IMR-90 (cell line): Measurements from ENCODE around the gene TIGD1. TPM values are rescaled to one million over a fixed set of nuclear protein-coding genes. Genes with fewer than 3 reads are reported as not detected.

Source experiments
- ATAC-seq: fragments of 200-7000 bp; cut with Tn5 transposase; 2 replicates; pipeline ENCODE4 v1.9.1; 2020; ENCODE audit warnings: low read depth, mild to moderate bottlenecking, moderate library complexity
- BruUV-seq: library from RNA; stranded (reverse); fragments of 400-500 nt; replicated peaks from 2 replicates; lab custom pipeline; 2021; lab: Mats Ljungman, UMichigan
- CTCF ChIA-PET: fragments of 300-600 bp; formaldehyde crosslinking; extraction: SDS; loops from one replicate; lab custom pipeline; 2021; ENCODE audit warnings: antibody characterized with exemption; lab: Yijun Ruan, JAX
- POLR2A ChIA-PET: fragments of 300-600 bp; sonication (Branson Sonifier 250); formaldehyde crosslinking; loops from one replicate; lab custom pipeline; 2022; ENCODE audit warnings: antibody characterized with exemption; ENCODE audit not compliant: unreplicated experiment; lab: Charles Lee
- DNase-seq: peaks from one replicate; pipeline ENCODE4 v3.0.0; 2013
- H2AFZ ChIP-seq: replicated peaks from 2 replicates; pipeline ENCODE3; 2013; ENCODE audit warnings: low read length, mild to moderate bottlenecking; ENCODE audit not compliant: poor library complexity
- H2AK5ac ChIP-seq: 2 replicates; pipeline ENCODE4 v1.6.1; 2013; ENCODE audit warnings: low read depth, low read length, inconsistent platforms
- H2AK9ac ChIP-seq: replicated peaks from 2 replicates; pipeline ENCODE3; 2013; ENCODE audit warnings: mild to moderate bottlenecking, low read depth, low read length, moderate library complexity; ENCODE audit not compliant: poor library complexity
- H2BK120ac ChIP-seq: 2 replicates; pipeline ENCODE4 v1.6.1; 2013; ENCODE audit warnings: low read depth, low read length, inconsistent platforms
- H2BK15ac ChIP-seq: 3 replicates; pipeline ENCODE4 v1.6.1; 2013; ENCODE audit warnings: low read depth, low read length, inconsistent platforms
- H2BK20ac ChIP-seq: 2 replicates; pipeline ENCODE4 v1.6.1; 2013; ENCODE audit warnings: low read depth, mild to moderate bottlenecking, inconsistent platforms, low read length, moderate library complexity
- H2BK5ac ChIP-seq: 2 replicates; pipeline ENCODE4 v1.6.1; 2013; ENCODE audit warnings: mild to moderate bottlenecking, low read depth, low read length, inconsistent platforms; ENCODE audit not compliant: poor library complexity, severe bottlenecking
- H3K14ac ChIP-seq: replicated peaks from 2 replicates; pipeline ENCODE4 v1.6.1; 2013; ENCODE audit warnings: low read depth, low read length, inconsistent platforms
- H3K18ac ChIP-seq: 2 replicates; pipeline ENCODE4 v1.6.1; 2013; ENCODE audit warnings: low read depth, low read length, control low read depth
- H3K23ac ChIP-seq: 2 replicates; pipeline ENCODE4 v1.6.1; 2013; ENCODE audit warnings: low read depth, low read length, inconsistent platforms
- H3K27ac ChIP-seq: 2 replicates; pipeline ENCODE4 v1.5.1; 2013; ENCODE audit warnings: mild to moderate bottlenecking, control low read depth, low read length; ENCODE audit not compliant: insufficient read depth
- H3K27me3 ChIP-seq: 2 replicates; pipeline ENCODE4 v1.6.1; 2013; ENCODE audit warnings: low read length; ENCODE audit not compliant: control insufficient read depth, insufficient read depth
- H3K36me3 ChIP-seq: 2 replicates; pipeline ENCODE4 v1.6.1; 2013; ENCODE audit warnings: low read length, mixed read lengths; ENCODE audit not compliant: control insufficient read depth, insufficient read depth
- H3K4ac ChIP-seq: 2 replicates; pipeline ENCODE4 v1.6.1; 2013; ENCODE audit warnings: low read depth, low read length, inconsistent platforms
- H3K4me1 ChIP-seq: 2 replicates; pipeline ENCODE4 v1.6.1; 2013; ENCODE audit warnings: low read length, mixed read lengths; ENCODE audit not compliant: control insufficient read depth, insufficient read depth
- H3K4me2 ChIP-seq: 2 replicates; pipeline ENCODE4 v1.6.1; 2013; ENCODE audit warnings: low read depth, mild to moderate bottlenecking, control low read depth, low read length, moderate library complexity
- H3K4me3 ChIP-seq: 2 replicates; pipeline ENCODE4 v1.5.1; 2013; ENCODE audit warnings: low read depth, mild to moderate bottlenecking, control low read depth, low read length, moderate library complexity; ENCODE audit not compliant: insufficient read depth
- H3K56ac ChIP-seq: 2 replicates; pipeline ENCODE4 v1.6.1; 2013; ENCODE audit warnings: low read length, inconsistent platforms; ENCODE audit not compliant: insufficient read depth; ENCODE audit errors: extremely low read depth
- H3K79me1 ChIP-seq, 2 experiments: 2 replicates each; pipeline ENCODE4 v1.6.1; 2013; ENCODE audit warnings: low read length in 2 of 2, inconsistent platforms in 1 of 2, low read depth in 1 of 2
- H3K9ac ChIP-seq: 2 replicates; pipeline ENCODE4 v1.6.1; 2013; ENCODE audit warnings: low read depth, low read length, control low read depth
- H3K9me1 ChIP-seq: 2 replicates; pipeline ENCODE4 v1.6.1; 2013; ENCODE audit warnings: low read length, inconsistent platforms; ENCODE audit not compliant: insufficient read depth
- H3K9me3 ChIP-seq: 2 replicates; pipeline ENCODE4 v1.6.1; 2013; ENCODE audit warnings: low read length; ENCODE audit not compliant: control insufficient read depth, insufficient read depth
- H4K20me1 ChIP-seq: 2 replicates; pipeline ENCODE4 v1.6.1; 2013; ENCODE audit warnings: low read length, inconsistent platforms; ENCODE audit not compliant: insufficient read depth
- H4K5ac ChIP-seq: 2 replicates; pipeline ENCODE4 v1.6.1; 2013; ENCODE audit warnings: mild to moderate bottlenecking, low read depth, low read length, control low read depth
- H4K8ac ChIP-seq, 2 experiments: 2 replicates each; pipeline ENCODE4 v1.6.1; 2013; ENCODE audit warnings: low read depth in 2 of 2, low read length in 2 of 2, control low read depth in 1 of 2, inconsistent platforms in 1 of 2
- H4K91ac ChIP-seq: 2 replicates; pipeline ENCODE4 v1.6.1; 2013; ENCODE audit warnings: low read depth, low read length, inconsistent platforms; ENCODE audit not compliant: insufficient read depth
- BHLHE40 ChIP-seq: fragments of 150-350 bp; IDR thresholded peaks from 2 replicates; pipeline ENCODE4 v1.6.1; 2016; ENCODE audit warnings: mild to moderate bottlenecking, low read depth, low read length
- CHD1 ChIP-seq: IDR thresholded peaks from 2 replicates; pipeline ENCODE4 v1.6.1; 2012; ENCODE audit warnings: low read depth, low read length, improper control_type of control experiment
- CTCF ChIP-seq: conservative IDR thresholded peaks from 2 replicates; pipeline ENCODE4 v1.5.1; 2012; ENCODE audit warnings: mild to moderate bottlenecking, low read depth, low read length, improper control_type of control experiment
- ELK1 ChIP-seq: fragments of 150-350 bp; IDR thresholded peaks from 2 replicates; pipeline ENCODE4 v1.6.1; 2016; ENCODE audit warnings: low read depth, mild to moderate bottlenecking, low read length, moderate library complexity, borderline replicate concordance
- FOS ChIP-seq: fragments of 150-350 bp; IDR thresholded peaks from 2 replicates; pipeline ENCODE4 v1.6.1; 2016; ENCODE audit warnings: low read depth, low read length
- MXI1 ChIP-seq: IDR thresholded peaks from 2 replicates; pipeline ENCODE4 v1.6.1; 2012; ENCODE audit warnings: low read depth, mild to moderate bottlenecking, low read length, moderate library complexity, borderline replicate concordance
- POLR2A ChIP-seq: IDR thresholded peaks from 2 replicates; pipeline ENCODE4 v1.6.1; 2012; ENCODE audit warnings: mild to moderate bottlenecking, low read depth, low read length
- RAD21 ChIP-seq: IDR thresholded peaks from 2 replicates; pipeline ENCODE4 v1.6.1; 2012; ENCODE audit warnings: low read length, improper control_type of control experiment
- RFX5 ChIP-seq: IDR thresholded peaks from 2 replicates; pipeline ENCODE4 v1.8.0; 2012; ENCODE audit warnings: low read depth, mild to moderate bottlenecking, low read length, moderate library complexity
- USF2 ChIP-seq: fragments of 150-350 bp; IDR thresholded peaks from 2 replicates; pipeline ENCODE4 v1.6.1; 2017; ENCODE audit warnings: mild to moderate bottlenecking, antibody characterized with exemption, low read length, low read depth
- WGBS, 2 experiments: methylation state at CpG; one replicate each; pipeline versions ENCODE4 v1.1.5 to v1.1.7; 2013; ENCODE audit warnings: missing lambda C conversion rate in 2 of 2; ENCODE audit not compliant: insufficient read length in 1 of 2; ENCODE audit errors: extremely low coverage in 2 of 2; 5-methylcytosine and 5-hydroxymethylcytosine counted together
- dilution Hi-C: fragments of 300-500 bp; cut with HindIII; formaldehyde crosslinking; loops from one replicate; pipeline ENCODE4 v1.14.3; 2018; ENCODE audit warnings: low sequenced_read_pairs; ENCODE audit not compliant: unreplicated experiment
- in situ Hi-C: fragments of 300-500 bp; cut with MboI; formaldehyde crosslinking; loops from 3 replicates; pipeline ENCODE4 v1.14.3; 2019; ENCODE audit warnings: low sequenced_read_pairs, inconsistent platforms, mixed read lengths
- intact Hi-C: fragments of 100-400 bp; cut with micrococcal nuclease; formaldehyde crosslinking; loops from 2 replicates; pipeline ENCODE4 v1.10.0; 2022
- polyA plus RNA-seq, 3 experiments: library from polyadenylated mRNA; depleted of rRNA; stranded (reverse); fragments of >200 nt; gene quantifications; 2 replicates each; pipeline ENCODE4 v1.2.3, GENCODE V29; 2012; ENCODE audit warnings: low replicate concordance in 1 of 3
- total RNA-seq: library from RNA; depleted of rRNA; stranded (reverse); fragments of >200 nt; gene quantifications from 2 replicates; pipeline ENCODE4 v1.2.3, GENCODE V29; 2012

Gene TIGD1
- total and polyA plus RNA-seq, 2 of the 4 experiments (the other 2 are of a cell fraction) = 2.7 to 2.9 TPM

GRCh38 chr2:232543491-232543890 lies 6.9 kb downstream of the TIGD1 start (continued):
- TF ChIP-seq ELK1 (no peak), CHD1 (no peak)

- Histone ChIP-seq H3K79me1 (peaks cover 0 to 14% of the 10 kb centered on the region in 2 experiments; a peak in 2 of 4 replicates), H3K4me2 (no peak overlapping the region), H3K9me3 (no peaks in the 10 kb centered on the region), H3K56ac (no peak overlapping the region), H3K4ac (no peak overlapping the region), H4K20me1 (no peaks in the 10 kb centered on the region; the same call in 1 of the 2 replicates), H3K4me1 (no peaks in the 10 kb centered on the region; the same call in 1 of the 2 replicates), H3K23ac (no peak overlapping the region), H3K14ac (no peak overlapping the region), H3K9me1 (peaks cover 7% of the 10 kb centered on the region; the same call in 1 of the 2 replicates), H2BK120ac (no peak overlapping the region), H2AFZ (no peak overlapping the region), H2BK5ac (no peak overlapping the region), H2BK15ac (no peak overlapping the region), H3K4me3 (no peak overlapping the region), H3K9ac (no peak overlapping the region), H4K91ac (no peak overlapping the region), H3K18ac (no peak overlapping the region), H3K36me3 (peaks cover 4% of the 10 kb centered on the region; the same call in 1 of the 2 replicates), H2BK20ac (no peak overlapping the region), H4K5ac (no peak overlapping the region), H3K27ac (no peak overlapping the region), H2AK9ac (no peak overlapping the region), H3K27me3 (peaks cover 13% of the 10 kb centered on the region), H4K8ac (no peak overlapping the region), H2AK5ac (no peak overlapping the region)
- ATAC-seq = no peak
- WGBS, 2 experiments = 90% methylated on average over 8 of the region's 20 CpGs; no CpG with 5 or more reads in 1 of the 2 experiments
- intact Hi-C loops = no loop called here
- ChIA-PET CTCF (no interaction called here), POLR2A (no interaction called here)
- dilution Hi-C loops = no loop called here
- BruUV-seq = no TSS peak
- DNase-seq = no peak
- in situ Hi-C loops = no loop called here
- no peak for TF ChIP-seq ELK1
- TF ChIP-seq POLR2A = no peak
- no peak for TF ChIP-seq CTCF
- TF ChIP-seq FOS = no peak
- no peak for TF ChIP-seq CHD1
- no peak for TF ChIP-seq USF2
- no peak for TF ChIP-seq RAD21
- TF ChIP-seq RFX5 = no peak
- no peak for TF ChIP-seq BHLHE40
- TF ChIP-seq MXI1 = no peak
Observed at GRCh38 chr2:232542715-232543467, 7.5 kb downstream of the TIGD1 start.
